Left forelimb (tissue), 1 donor: ENCODE results near the gene SFTPA2.
"Not testable (repeated sequence)": the region's sequence is repeated elsewhere in the genome, so short reads cannot be mapped to it uniquely, and the experiment has no call there.

Experiments
- DNase-seq: peaks from one replicate; pipeline ENCODE4 v3.0.0-alpha.2; 2018; ENCODE audit warnings: low spot score

The SFTPA2 gene

GRCh38 chr10:79560160-79560709 is at the start of gene SFTPA2:
Gene SFTPA2 (minus strand): TSS chr10:79560407. CDS start chr10:79559483, 924 bp downstream.
- no peak for DNase-seq

DNA sequence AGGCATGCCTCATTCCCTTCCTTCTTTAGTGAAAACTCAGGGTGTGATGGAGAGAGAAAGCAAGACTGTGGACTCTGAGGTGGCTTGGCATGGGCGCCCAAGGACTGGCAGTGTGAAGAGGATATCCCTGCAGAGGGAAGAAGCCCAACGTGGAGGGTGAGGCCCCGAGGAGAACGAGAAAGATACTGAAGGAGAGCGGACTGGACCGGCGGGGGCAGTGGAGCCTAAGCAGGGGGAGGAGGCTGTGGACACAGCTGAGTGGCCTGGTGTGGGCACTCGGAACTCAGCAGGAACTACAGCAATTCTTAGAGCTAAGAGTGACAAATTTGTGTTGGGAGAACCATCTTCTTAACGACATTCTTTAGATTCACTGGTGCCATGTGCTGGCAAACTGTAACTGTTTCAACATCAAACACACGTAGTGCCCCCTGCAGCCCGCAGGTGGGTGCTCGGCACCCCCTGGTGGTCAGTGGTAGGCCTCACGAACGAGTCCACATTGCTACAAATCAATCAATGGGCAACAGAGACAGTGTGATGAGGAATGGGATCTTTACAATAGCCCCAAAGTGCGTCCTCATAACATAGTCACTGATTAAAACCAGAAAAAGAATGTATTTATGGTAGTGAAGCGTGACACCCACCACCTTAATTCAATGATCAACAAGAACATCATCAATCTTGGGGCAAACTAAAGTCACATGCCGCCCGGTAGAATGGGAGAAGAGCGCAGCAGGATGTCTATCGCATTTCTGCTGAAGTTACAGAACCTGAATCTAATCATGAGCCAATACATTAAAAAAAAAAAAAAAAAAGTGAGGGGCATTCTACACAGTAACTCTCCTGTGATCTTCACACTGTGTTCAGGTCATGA is 48.5 kb upstream of the SFTPA2 start:
- no peak for DNase-seq

- no peak for DNase-seq
Observed at GRCh38 chr10:79605308-79605707, 45.1 kb upstream of the SFTPA2 start.

GRCh38 chr10:79604294-79604693 is 44.1 kb upstream of the SFTPA2 start:
- DNase-seq, result no peak

DNA sequence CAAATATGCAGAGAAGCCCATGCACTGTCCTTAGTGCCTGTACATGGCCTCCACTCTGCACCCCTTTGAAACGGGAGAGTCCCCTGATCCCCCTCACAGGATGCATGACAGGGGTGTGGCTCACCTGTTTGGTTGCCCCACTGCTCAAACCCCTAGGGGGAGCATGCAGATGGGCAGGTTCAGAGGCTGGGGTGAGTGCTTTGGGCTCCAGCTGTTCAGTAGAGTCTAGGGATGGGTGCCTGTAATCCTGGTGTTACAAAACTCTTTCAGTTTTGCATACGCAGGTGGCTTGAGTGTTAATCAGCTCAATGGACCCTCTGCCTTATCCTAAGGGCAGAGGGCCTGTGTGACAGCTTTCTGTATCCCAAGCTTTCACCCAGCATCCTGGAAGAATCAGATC is 42.7 kb upstream of the SFTPA2 start:
- DNase-seq, result no peak

DNA sequence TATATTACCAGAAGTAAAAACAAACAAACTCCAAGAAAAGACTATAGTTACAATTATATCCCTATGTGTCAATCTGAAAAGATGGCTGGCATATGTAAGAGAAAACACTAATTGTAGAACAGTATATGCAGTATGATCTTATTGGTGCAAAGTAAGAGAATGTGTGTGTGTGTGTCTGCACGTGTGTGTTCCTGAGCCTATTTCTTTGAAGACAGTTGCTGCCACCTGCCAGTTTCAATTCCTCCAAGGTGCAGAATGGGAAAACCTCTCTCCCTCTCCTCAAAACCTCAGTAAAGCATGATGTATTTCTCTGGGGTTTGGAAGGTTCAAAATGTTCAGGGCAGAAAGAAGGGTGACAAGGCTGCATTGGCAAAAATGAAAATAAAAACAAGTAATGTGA is 41.7 kb upstream of the SFTPA2 start:
- DNase-seq, result no peak

DNA sequence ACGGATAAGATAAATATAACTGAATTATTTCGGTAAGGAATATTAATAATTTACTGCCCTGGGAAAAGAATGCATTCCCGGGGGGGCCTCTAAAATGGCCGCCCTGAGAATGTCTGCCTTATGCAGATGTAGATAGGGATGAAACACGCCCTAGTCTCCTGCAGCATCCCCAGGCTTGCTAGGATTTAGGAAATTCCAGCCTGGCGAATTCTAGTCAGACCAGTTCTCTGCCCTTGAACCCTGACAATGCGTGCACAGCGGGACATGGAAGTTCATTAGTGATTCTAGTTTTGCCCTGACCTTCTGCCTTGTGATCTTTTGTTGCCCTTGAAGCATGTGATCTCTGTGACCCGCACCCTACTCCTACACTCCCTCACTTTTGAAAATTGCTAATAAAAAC is 39.4 kb upstream of the SFTPA2 start:
- not testable (repeated sequence) for DNase-seq

GRCh38 chr10:79595510-79595909 is 35.3 kb upstream of the SFTPA2 start:
- DNase-seq, result no peak

- not testable (repeated sequence) for DNase-seq
Observed at GRCh38 chr10:79594565-79594964, 34.4 kb upstream of the SFTPA2 start.

GRCh38 chr10:79593377-79593776 is 33.2 kb upstream of the SFTPA2 start:
- DNase-seq, result no peak

GRCh38 chr10:79588800-79589199 is 28.6 kb upstream of the SFTPA2 start:
- no peak for DNase-seq

- DNase-seq, result no peak
Observed at GRCh38 chr10:79586933-79587332, 26.7 kb upstream of the SFTPA2 start.

- DNase-seq, result no peak
Observed at GRCh38 chr10:79585870-79586527, 25.8 kb upstream of the SFTPA2 start.

DNA sequence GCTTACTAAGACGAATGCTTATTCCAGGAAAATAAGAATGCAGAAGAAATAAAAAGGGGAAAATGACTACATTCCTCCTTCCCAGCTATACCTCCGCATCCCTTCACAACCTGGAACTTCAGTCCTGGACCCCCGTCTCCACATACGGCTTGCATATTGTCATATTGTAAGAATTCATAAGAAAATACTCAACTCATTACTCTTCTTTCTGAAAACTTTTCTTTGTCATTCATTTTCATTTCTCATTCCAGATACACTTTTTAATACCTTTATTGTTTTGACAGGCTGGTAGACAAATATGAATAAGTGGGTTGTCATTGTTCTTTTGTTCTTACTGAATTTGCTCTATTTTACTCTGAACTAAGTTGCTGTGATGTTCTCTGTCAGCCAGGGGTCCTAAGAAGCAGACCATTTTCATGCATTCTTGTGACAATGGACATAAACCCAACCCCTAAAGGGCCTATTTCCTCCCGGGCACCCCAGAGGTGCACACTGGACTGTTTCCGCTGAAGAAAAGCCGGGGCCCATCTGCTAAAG is 23.3 kb upstream of the SFTPA2 start:
- no peak for DNase-seq

DNA sequence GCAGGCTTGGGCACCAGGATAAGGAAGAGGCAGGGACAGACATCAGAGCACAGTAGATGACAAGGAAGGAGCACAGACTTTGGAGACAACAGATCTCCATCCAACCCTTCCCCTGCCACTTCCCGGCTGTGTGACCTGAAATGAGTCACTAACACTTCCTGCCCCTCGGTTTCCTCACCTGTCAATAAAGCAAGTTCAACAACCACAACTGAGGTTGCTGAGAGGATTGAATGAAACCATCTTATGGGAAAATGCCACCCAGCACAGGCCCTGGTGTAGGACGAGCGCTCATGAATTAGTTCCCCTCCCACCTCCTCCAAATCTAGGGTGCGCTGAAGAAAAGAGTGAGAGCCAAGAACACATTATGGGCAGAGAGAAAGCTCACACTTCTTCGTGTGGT is 22.7 kb upstream of the SFTPA2 start:
- not testable (repeated sequence) for DNase-seq

- DNase-seq, result no peak
Observed at GRCh38 chr10:79582096-79582495, 21.9 kb upstream of the SFTPA2 start.

DNA sequence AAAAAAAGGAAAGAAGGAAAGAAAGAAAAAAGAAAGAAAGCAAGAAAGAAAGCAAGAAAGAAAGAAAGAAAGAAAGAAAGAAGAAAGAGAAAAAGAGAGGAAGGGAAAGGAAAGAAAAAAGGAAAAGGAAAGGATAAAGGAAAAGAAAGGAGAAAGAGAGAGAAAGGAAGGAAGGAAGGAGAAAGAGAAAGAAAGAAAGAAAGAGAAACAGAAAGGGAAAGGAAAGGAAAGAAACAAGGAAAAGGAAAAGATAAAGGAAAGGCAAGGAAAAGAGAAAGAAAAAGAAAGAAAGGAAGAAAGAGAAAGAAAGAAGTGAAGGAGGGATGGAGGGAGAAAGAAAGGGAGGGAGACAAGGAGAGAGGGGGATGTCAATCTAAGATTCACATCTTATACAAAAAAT is 20.8 kb upstream of the SFTPA2 start:
- no peak for DNase-seq

GRCh38 chr10:79579361-79579760 is 19.2 kb upstream of the SFTPA2 start:
- DNase-seq, result no peak

GRCh38 chr10:79570624-79571023 is 10.4 kb upstream of the SFTPA2 start:
- DNase-seq, result not testable (repeated sequence)

DNA sequence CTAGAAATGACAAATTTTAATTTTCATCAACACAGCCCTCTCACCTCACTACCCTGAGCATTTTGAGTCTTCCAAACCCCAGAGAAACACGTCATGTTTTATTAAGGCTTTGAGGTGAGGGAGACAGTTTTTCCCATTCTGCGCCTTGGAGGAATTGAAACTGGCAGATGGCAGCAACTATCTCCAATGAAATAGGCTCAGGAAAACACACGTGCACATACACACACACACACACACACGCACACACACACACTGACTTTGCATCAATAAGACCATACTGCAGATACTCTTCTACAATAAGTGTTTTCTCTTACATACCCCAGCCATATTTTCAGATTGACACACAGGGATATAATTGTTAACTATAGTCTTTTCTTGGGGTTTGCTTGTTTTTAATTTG is 3.2 kb upstream of the SFTPA2 start:
- no peak for DNase-seq

DNA sequence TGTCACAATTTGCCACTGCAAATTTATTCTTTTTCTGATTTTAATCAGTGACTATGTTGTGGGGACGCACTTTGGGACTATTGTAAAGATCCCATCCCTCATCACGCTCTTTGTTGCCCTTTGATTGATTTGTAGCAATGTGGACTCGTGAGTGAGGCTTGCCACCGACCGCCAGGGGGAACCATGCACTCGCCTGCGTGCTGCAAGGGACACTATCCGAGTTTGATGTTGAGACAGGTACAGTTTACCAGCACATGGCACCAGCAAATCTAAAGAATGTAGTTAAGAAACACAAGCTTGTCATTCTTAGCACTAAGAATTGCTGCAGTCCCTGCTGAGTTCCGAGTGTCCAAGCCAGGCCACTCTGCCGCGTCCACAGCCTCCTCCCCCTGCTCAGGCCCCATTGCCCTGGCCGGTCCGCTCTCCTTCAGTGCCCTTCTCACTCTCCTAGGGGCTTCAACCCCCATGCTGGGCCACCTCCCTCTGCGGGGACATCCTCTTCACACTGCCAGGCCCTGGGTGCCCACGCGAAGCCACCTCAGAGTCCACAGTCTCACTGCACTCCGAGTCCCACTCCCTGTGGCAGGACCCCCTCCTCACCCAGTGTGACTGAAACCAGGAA is 2.0 kb upstream of the SFTPA2 start:
- DNase-seq, result no peak

- DNase-seq, result no peak
Observed at GRCh38 chr10:79561257-79561656, 1.1 kb upstream of the SFTPA2 start.
